GM23248 (cell line): ENCODE measurements around the gene PEX5L.

Experiments
- EZH2 ChIP-seq: fragments of 200-600 bp; sonication (generic); IDR thresholded peaks from 2 replicates; pipeline ENCODE4 v1.6.1; 2018; ENCODE audit warnings: antibody characterized with exemption, mild to moderate bottlenecking; ENCODE audit not compliant: insufficient read depth, poor library complexity, severe bottlenecking
- EZH2phosphoT487 ChIP-seq: fragments of 200-600 bp; sonication (generic); IDR thresholded peaks from 2 replicates; pipeline ENCODE4 v1.6.1; 2018; ENCODE audit warnings: antibody characterized with exemption, moderate library complexity, mild to moderate bottlenecking, low read depth; ENCODE audit not compliant: insufficient read depth

DNA sequence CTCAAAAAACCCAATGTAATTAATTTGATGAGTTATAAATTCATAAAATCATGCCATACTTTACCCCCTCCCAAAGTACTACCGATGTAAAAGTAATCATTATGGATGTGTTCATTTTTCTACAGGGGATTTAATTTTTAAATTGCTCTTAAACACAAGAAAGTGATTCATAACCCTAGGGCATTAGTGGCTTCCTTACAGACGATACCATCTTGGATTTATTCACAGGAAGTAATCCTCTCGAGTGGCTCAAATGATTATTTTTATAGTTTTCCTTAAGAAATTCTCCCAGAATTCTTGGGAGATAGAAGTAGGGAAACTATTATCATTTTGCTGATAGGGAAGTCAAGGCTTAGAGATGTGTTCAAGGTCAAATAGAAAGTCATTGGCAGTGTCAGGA, 80.9 kb downstream of the PEX5L start:
- TF ChIP-seq EZH2 (no peak), EZH2phosphoT487 (no peak)
